GM18868 (cell line): ENCODE measurements around the gene UPB1.

Experiments
- ATAC-seq: cut with Tn5 transposase; IDR thresholded peaks from one replicate; pipeline ENCODE4 v1.9.1; 2021; ENCODE audit warnings: mild to moderate bottlenecking, moderate library complexity; ENCODE audit not compliant: unreplicated experiment

The UPB1 gene

GRCh38 chr22:24503843-24504338, 8.8 kb downstream of the UPB1 start:
- ATAC-seq = no peak

- no peak for ATAC-seq
Measured at GRCh38 chr22:24504540-24504939, 9.4 kb downstream of the UPB1 start.

- ATAC-seq = no peak
Measured at GRCh38 chr22:24504956-24505736, 10.0 kb downstream of the UPB1 start.

GRCh38 chr22:24506802-24507438, 11.8 kb downstream of the UPB1 start:
- no peak for ATAC-seq

GRCh38 chr22:24507716-24508115, 12.6 kb downstream of the UPB1 start:
- no peak for ATAC-seq

GRCh38 chr22:24510637-24511625, 15.8 kb downstream of the UPB1 start:
- no peak for ATAC-seq

GRCh38 chr22:24512043-24512442, 16.9 kb downstream of the UPB1 start:
- ATAC-seq = no peak

- no peak for ATAC-seq
Measured at GRCh38 chr22:24513378-24514240, 18.5 kb downstream of the UPB1 start.

- ATAC-seq = no peak
Measured at GRCh38 chr22:24514241-24515026, 19.3 kb downstream of the UPB1 start.

- ATAC-seq = no peak
Measured at GRCh38 chr22:24515027-24515338, 19.9 kb downstream of the UPB1 start.

- no peak for ATAC-seq
Measured at GRCh38 chr22:24516301-24516737, 21.2 kb downstream of the UPB1 start.

- ATAC-seq = no peak
Measured at GRCh38 chr22:24517446-24517845, 22.3 kb downstream of the UPB1 start.

- no peak for ATAC-seq
Measured at GRCh38 chr22:24518228-24518627, 23.1 kb downstream of the UPB1 start.

- no peak for ATAC-seq
Measured at GRCh38 chr22:24518771-24519485, 23.8 kb downstream of the UPB1 start.

GRCh38 chr22:24519496-24519895, 24.4 kb downstream of the UPB1 start:
- no peak for ATAC-seq

GRCh38 chr22:24521791-24522245, 26.7 kb downstream of the UPB1 start:
- peak; percentile 56 for ATAC-seq

GRCh38 chr22:24523873-24524272, 28.7 kb downstream of the UPB1 start:
- no peak for ATAC-seq

- ATAC-seq = no peak
Measured at GRCh38 chr22:24525416-24526037, 30.4 kb downstream of the UPB1 start.
